HEK293 (cell line): ENCODE data around the gene LRP1B.

ENCODE experiments used
- YY1 ChIP-seq: fragments of 450-650 bp; formaldehyde crosslinking; IDR thresholded peaks from 2 replicates; pipeline ENCODE4 v1.5.1; 2018; ENCODE audit warnings: missing biosample characterization, missing genetic modification characterization
- TF ChIP-seq, protein P1 (sequence below): fragments of 450-650 bp; formaldehyde crosslinking; IDR thresholded peaks from 2 replicates; pipeline ENCODE4 v1.5.1; 2016; ENCODE audit warnings: missing biosample characterization, missing genetic modification characterization

DNA sequence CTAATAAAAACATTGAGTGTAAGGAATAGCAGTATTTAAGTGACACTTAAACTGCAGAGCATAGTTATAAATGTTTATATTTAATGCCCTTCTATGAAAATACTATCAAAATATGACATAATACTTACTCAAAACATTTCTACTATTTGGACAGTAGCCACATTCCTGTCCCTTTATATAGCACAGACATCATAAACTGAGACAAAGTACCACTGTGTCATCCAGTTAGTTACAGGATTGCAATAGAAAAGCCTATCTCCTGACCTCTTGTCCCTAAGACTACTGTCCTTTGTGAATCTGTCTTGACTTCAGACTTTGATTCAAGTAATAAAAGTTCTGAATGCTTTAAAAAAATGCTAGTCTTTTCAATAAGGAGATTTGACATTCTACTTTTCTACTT, 1822.1 kb downstream of the LRP1B start:
- TF ChIP-seq, protein P1, sequence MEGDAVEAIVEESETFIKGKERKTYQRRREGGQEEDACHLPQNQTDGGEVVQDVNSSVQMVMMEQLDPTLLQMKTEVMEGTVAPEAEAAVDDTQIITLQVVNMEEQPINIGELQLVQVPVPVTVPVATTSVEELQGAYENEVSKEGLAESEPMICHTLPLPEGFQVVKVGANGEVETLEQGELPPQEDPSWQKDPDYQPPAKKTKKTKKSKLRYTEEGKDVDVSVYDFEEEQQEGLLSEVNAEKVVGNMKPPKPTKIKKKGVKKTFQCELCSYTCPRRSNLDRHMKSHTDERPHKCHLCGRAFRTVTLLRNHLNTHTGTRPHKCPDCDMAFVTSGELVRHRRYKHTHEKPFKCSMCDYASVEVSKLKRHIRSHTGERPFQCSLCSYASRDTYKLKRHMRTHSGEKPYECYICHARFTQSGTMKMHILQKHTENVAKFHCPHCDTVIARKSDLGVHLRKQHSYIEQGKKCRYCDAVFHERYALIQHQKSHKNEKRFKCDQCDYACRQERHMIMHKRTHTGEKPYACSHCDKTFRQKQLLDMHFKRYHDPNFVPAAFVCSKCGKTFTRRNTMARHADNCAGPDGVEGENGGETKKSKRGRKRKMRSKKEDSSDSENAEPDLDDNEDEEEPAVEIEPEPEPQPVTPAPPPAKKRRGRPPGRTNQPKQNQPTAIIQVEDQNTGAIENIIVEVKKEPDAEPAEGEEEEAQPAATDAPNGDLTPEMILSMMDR (tag by site-specific recombination) = no peak
- no peak for TF ChIP-seq YY1
